Ascending aorta (tissue), 2 donors: ENCODE measurements around the gene PGLYRP2. TPM values are rescaled to one million over a fixed set of nuclear protein-coding genes. Genes with fewer than 3 reads are reported as not detected.

Experiments used
- DNase-seq, 2 donors: peaks; one replicate each; pipeline ENCODE4 v3.0.0-alpha.2; 2019; ENCODE audit warnings: low spot score in 2 of 2
- H3K27ac ChIP-seq, 2 donors: fragments of 200-600 bp; sonication (generic); one replicate each; pipeline ENCODE4 v1.5.1; 2016 to 2017; ENCODE audit warnings: mild to moderate bottlenecking in 1 of 2
- H3K27me3 ChIP-seq: fragments of 200-600 bp; sonication (generic); one replicate; pipeline ENCODE4 v1.5.1; 2017
- H3K36me3 ChIP-seq, 2 donors: fragments of 200-600 bp; sonication (generic); one replicate each; pipeline ENCODE4 v1.5.1; 2016
- H3K4me1 ChIP-seq, 2 donors: fragments of 200-600 bp; sonication (generic); one replicate each; pipeline ENCODE4 v1.5.1; 2016 to 2017; ENCODE audit warnings: mild to moderate bottlenecking in 1 of 2
- H3K4me3 ChIP-seq, 2 donors: fragments of 200-600 bp; sonication (generic); one replicate each; pipeline ENCODE4 v1.5.1; 2016 to 2017; ENCODE audit warnings: mild to moderate bottlenecking in 1 of 2
- H3K9me3 ChIP-seq, 2 donors: fragments of 200-600 bp; sonication (generic); one replicate each; pipeline ENCODE4 v1.5.1; 2016
- intact Hi-C: fragments of 100-400 bp; cut with DNase I; formaldehyde crosslinking; loops from one replicate; pipeline ENCODE4 v1.15.1; 2023
- total RNA-seq: library from RNA; depleted of rRNA; stranded (reverse); fragments of >200 nt; gene quantifications from one replicate; pipeline ENCODE4 v1.1.0, GENCODE V29; 2016
- TF ChIP-seq, protein P1 (sequence below), 3 experiments: fragments of 200-600 bp in 2 of 3; fragments of 450-650 bp in 1 of 3; sonication (generic) in 2 of 3; IDR thresholded peaks; one replicate each; pipeline ENCODE4 v1.5.1; 2016 to 2019; ENCODE audit warnings: antibody characterized with exemption in 3 of 3, mild to moderate bottlenecking in 1 of 3, moderate library complexity in 1 of 3

Gene PGLYRP2
- total RNA-seq, 1 donor from 2014 or later, result not detected

- no peak overlapping the region for H3K27ac ChIP-seq
- no peak for DNase-seq
- H3K4me1 ChIP-seq, result no peaks in the 10 kb centered on the region
- H3K4me3 ChIP-seq, result no peak overlapping the region
- intact Hi-C loops, result no loop called here
- TF ChIP-seq, protein P1, sequence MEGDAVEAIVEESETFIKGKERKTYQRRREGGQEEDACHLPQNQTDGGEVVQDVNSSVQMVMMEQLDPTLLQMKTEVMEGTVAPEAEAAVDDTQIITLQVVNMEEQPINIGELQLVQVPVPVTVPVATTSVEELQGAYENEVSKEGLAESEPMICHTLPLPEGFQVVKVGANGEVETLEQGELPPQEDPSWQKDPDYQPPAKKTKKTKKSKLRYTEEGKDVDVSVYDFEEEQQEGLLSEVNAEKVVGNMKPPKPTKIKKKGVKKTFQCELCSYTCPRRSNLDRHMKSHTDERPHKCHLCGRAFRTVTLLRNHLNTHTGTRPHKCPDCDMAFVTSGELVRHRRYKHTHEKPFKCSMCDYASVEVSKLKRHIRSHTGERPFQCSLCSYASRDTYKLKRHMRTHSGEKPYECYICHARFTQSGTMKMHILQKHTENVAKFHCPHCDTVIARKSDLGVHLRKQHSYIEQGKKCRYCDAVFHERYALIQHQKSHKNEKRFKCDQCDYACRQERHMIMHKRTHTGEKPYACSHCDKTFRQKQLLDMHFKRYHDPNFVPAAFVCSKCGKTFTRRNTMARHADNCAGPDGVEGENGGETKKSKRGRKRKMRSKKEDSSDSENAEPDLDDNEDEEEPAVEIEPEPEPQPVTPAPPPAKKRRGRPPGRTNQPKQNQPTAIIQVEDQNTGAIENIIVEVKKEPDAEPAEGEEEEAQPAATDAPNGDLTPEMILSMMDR (IDR thresholded peaks at IDR 0.05), result no peak
- no peaks in the 10 kb centered on the region for H3K9me3 ChIP-seq
- H3K27me3 ChIP-seq, result no peaks in the 10 kb centered on the region
- no peaks in the 10 kb centered on the region for H3K36me3 ChIP-seq
Observed at GRCh38 chr19:15507068-15508034, 28.1 kb upstream of the PGLYRP2 start.

DNA sequence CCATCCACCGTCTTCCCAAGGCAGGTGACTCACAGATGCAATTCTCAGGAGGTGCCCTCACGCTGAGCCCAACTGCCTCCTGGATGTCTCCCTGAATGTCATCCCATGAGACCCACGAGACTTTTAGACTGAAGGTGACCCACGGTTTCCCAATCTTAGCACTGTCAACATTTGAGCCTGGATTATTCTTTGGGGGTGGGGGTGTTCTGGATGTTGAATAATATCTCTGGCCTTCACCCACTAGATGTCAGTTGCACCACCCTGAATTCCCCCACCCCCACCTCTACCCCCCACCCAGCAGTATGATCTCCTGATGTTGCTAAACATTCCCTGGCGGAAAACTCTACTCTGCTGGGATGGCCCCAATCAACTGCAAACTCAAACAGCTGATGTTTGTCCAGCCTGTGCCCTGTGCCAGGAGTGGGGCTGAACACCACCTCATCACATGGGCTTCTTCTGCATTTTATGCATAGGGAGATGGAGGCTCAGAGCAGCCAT, 26.8 kb upstream of the PGLYRP2 start:
- Histone ChIP-seq H3K36me3 (no peaks in the 10 kb centered on the region), H3K4me1 (no peaks in the 10 kb centered on the region), H3K4me3 (no peak overlapping the region), H3K27me3 (no peaks in the 10 kb centered on the region), H3K27ac (no peak overlapping the region), H3K9me3 (no peaks in the 10 kb centered on the region)
- no peak for DNase-seq
- intact Hi-C loops, result no loop called here
- TF ChIP-seq, protein P1 (IDR thresholded peaks at IDR 0.05), result no peak

GRCh38 chr19:15502264-15502663, 23.0 kb upstream of the PGLYRP2 start:
- TF ChIP-seq, protein P1 (IDR thresholded peaks at IDR 0.05), result no peak
- Histone ChIP-seq H3K27me3 (no peaks in the 10 kb centered on the region), H3K4me1 (no peaks in the 10 kb centered on the region), H3K27ac (no peak overlapping the region), H3K9me3 (no peaks in the 10 kb centered on the region), H3K4me3 (no peak overlapping the region), H3K36me3 (no peaks in the 10 kb centered on the region)
- intact Hi-C loops, result no loop called here
- no peak for DNase-seq

DNA sequence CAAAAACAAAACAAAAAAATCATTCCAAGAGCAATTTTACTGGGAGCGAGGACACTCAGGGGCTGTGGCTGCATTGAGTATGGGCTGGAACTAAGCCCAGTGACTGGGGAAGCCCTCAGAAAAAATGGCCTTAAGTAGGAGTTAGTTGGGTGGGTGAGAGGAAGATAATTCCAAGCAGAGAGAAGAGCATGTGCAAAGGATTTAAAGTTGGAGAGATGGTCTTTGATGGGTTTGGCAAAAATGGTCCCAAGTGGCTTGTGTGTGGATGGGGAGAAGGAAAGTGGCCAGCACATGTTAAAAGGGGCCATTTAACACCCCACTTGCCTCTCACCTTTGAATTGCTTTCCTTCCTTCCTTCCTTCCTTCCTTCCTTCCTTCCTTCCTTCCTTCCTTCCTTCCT, 22.3 kb upstream of the PGLYRP2 start:
- intact Hi-C loops, result no loop called here
- H3K27ac ChIP-seq, result no peak overlapping the region

DNA sequence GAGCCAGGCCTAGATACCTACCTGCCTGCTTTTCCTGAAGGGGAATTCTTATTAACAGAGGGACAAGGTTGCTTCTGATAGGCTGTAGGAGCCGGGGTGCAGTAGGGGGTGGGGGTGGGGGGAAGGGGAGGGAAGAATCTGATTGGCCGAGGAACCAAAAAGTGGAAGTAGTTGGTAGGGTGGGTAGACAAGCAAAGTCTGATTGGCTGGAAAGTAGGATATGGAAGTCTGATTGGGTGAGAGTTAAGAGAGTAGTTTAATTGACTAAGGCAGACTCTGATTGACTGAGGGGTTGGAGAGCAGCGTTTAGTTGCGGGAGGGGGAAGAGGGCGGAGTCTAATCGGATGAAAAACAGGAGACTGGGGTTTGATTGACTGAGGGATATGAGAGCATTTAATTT, 19.6 kb upstream of the PGLYRP2 start:
- no peaks in the 10 kb centered on the region for H3K27me3 ChIP-seq

More for the DNA sequence above, 22.3 kb upstream of the PGLYRP2 start:
- TF ChIP-seq, protein P1 (IDR thresholded peaks at IDR 0.05), result no peak
- Histone ChIP-seq H3K4me3 (no peak overlapping the region), H3K4me1 (no peaks in the 10 kb centered on the region), H3K27me3 (no peaks in the 10 kb centered on the region), H3K9me3 (no peaks in the 10 kb centered on the region), H3K36me3 (no peaks in the 10 kb centered on the region)
- no peak for DNase-seq

More for the DNA sequence above, 19.6 kb upstream of the PGLYRP2 start:
- TF ChIP-seq, protein P1 (IDR thresholded peaks at IDR 0.05), result no peak
- intact Hi-C loops, result no loop called here
- no peak overlapping the region for H3K4me3 ChIP-seq
- no peaks in the 10 kb centered on the region for H3K4me1 ChIP-seq
- H3K27ac ChIP-seq, result no peak overlapping the region
- no peak for DNase-seq
- H3K9me3 ChIP-seq, result no peaks in the 10 kb centered on the region
- no peaks in the 10 kb centered on the region for H3K36me3 ChIP-seq
